K562 (cell line): ENCODE data around the gene ACTL8. TPM values are rescaled to one million over a fixed set of nuclear protein-coding genes. Genes with fewer than 3 reads are reported as not detected.

Source experiments
- ATAC-seq: fragments of 200-7000 bp; cut with Tn5 transposase; 3 replicates; pipeline ENCODE4 v1.9.1; 2020; ENCODE audit warnings: moderate library complexity
- BruUV-seq: library from RNA; stranded (reverse); fragments of 400-500 nt; replicated peaks from 2 replicates; lab custom pipeline; 2021; lab: Mats Ljungman, UMichigan
- CTCF ChIA-PET: fragments of 300-600 bp; formaldehyde crosslinking; extraction: SDS; loops from one replicate; lab custom pipeline; 2021; ENCODE audit warnings: low intra/inter-chr PET ratio; lab: Yijun Ruan, JAX
- POLR2A ChIA-PET: fragments of 300-600, 350-650 bp; sonication (Branson Sonifier 250); formaldehyde crosslinking; extraction: SDS; loops from one replicate; lab custom pipeline; 2021; ENCODE audit warnings: antibody characterized with exemption, inconsistent platforms; lab: Yijun Ruan, JAX
- DNase-seq, 4 experiments: peaks; one replicate each; pipeline versions ENCODE4 v3.0.0 to v3.0.0-alpha.2; 2011 to 2018; ENCODE audit warnings: low spot score in 3 of 4, mixed read lengths in 3 of 4; ENCODE audit errors: extremely low read depth in 1 of 4
- FAIRE-seq: peaks from 2 replicates; lab custom pipeline; 2011; peaks lifted over from hg19 to GRCh38; lab: Jason Lieb, UNC
- H2AFZ ChIP-seq: 2 replicates; pipeline ENCODE4 v1.6.0; 2011; ENCODE audit warnings: low read depth, low read length, control low read depth, inconsistent platforms
- H3K27ac ChIP-seq: fragments of 200-600 bp; 3 replicates; pipeline ENCODE4 v1.8.0; 2011; ENCODE audit warnings: low read depth, mild to moderate bottlenecking, control low read depth, inconsistent platforms, low read length, moderate library complexity, mixed read lengths; ENCODE audit errors: extremely low read depth
- H3K27me3 ChIP-seq, 2 experiments: fragments of 300-600 bp in 1 of 2; 2 replicates in 1 of 2; 3 replicates in 1 of 2; pipeline versions ENCODE4 v1.6.0 to v1.8.0; 2011; ENCODE audit warnings: inconsistent platforms in 2 of 2, low read length in 2 of 2, mild to moderate bottlenecking in 1 of 2, mixed read lengths in 1 of 2, moderate library complexity in 1 of 2; ENCODE audit not compliant: control insufficient read depth in 2 of 2, insufficient read depth in 2 of 2
- H3K36me3 ChIP-seq: fragments of 300-600 bp; 3 replicates; pipeline ENCODE4 v1.8.0; 2011; ENCODE audit warnings: mild to moderate bottlenecking, low read length, inconsistent platforms; ENCODE audit not compliant: control insufficient read depth, insufficient read depth
- H3K4me1 ChIP-seq, 2 experiments: fragments of 200-600 bp in 1 of 2; replicated peaks in 1 of 2; 2 replicates in 1 of 2; 3 replicates in 1 of 2; pipeline versions ENCODE4 v1.5.1 to v1.8.0; 2011; ENCODE audit warnings: inconsistent platforms in 2 of 2, low read length in 2 of 2, mild to moderate bottlenecking in 1 of 2, mixed read lengths in 1 of 2, moderate library complexity in 1 of 2; ENCODE audit not compliant: control insufficient read depth in 2 of 2, insufficient read depth in 2 of 2
- H3K4me2 ChIP-seq: 2 replicates; pipeline ENCODE4 v1.6.1; 2011; ENCODE audit warnings: low read length, control low read depth, inconsistent platforms, mixed read lengths; ENCODE audit not compliant: insufficient read depth
- H3K4me3 ChIP-seq: fragments of 200-600 bp; sonication (generic), shearing (Covaris generic); 2 replicates; pipeline ENCODE4 v1.5.1; 2016; ENCODE audit warnings: control low read depth, inconsistent platforms
- H3K79me2 ChIP-seq: fragments of 200-600 bp; 3 replicates; pipeline ENCODE4 v1.8.0; 2011; ENCODE audit warnings: low read length, inconsistent platforms; ENCODE audit not compliant: control insufficient read depth, insufficient read depth
- H3K9ac ChIP-seq, 2 experiments: 2 replicates each; pipeline versions ENCODE4 v1.6.0 to v1.6.1; 2011; ENCODE audit warnings: low read depth in 2 of 2, low read length in 2 of 2, control low read depth in 1 of 2, inconsistent platforms in 1 of 2, mild to moderate bottlenecking in 1 of 2, mixed read lengths in 1 of 2; ENCODE audit not compliant: insufficient read depth in 1 of 2
- H3K9me1 ChIP-seq: one replicate; pipeline ENCODE4 v1.6.0; 2011; ENCODE audit warnings: inconsistent platforms, mild to moderate bottlenecking, low read length, moderate library complexity; ENCODE audit not compliant: control insufficient read depth, insufficient read depth
- H3K9me3 ChIP-seq: replicated peaks from 2 replicates; pipeline ENCODE4 v1.5.1; 2011; ENCODE audit warnings: low read depth, low read length, inconsistent platforms; ENCODE audit not compliant: control insufficient read depth, insufficient read depth
- H4K20me1 ChIP-seq: replicated peaks from 2 replicates; pipeline ENCODE4 v1.6.1; 2011; ENCODE audit warnings: low read length, inconsistent platforms, mixed read lengths; ENCODE audit not compliant: control insufficient read depth, insufficient read depth
- CBX1 ChIP-seq: sonication (generic); IDR thresholded peaks from 2 replicates; pipeline ENCODE4 v1.6.1; 2016; ENCODE audit warnings: antibody characterized with exemption, low read depth, mild to moderate bottlenecking
- ELF1 ChIP-seq: fragments of 200-800 bp; sonication (Bioruptor generic); IDR thresholded peaks from 2 replicates; pipeline ENCODE4 v1.6.1; 2016; ENCODE audit warnings: missing genetic modification characterization, missing compliant biosample characterization
- NCOA4 ChIP-seq: fragments of 450-650 bp; IDR thresholded peaks from 2 replicates; pipeline ENCODE4 v1.6.1; 2018; ENCODE audit warnings: mild to moderate bottlenecking; ENCODE audit not compliant: partially characterized antibody
- RBM25 ChIP-seq: fragments of 200-400 bp; formaldehyde crosslinking; IDR thresholded peaks from 2 replicates; pipeline ENCODE4 v1.6.1; 2018; ENCODE audit warnings: low read length, low read depth, moderate library complexity; ENCODE audit not compliant: severe bottlenecking
- SUPT5H ChIP-seq: fragments of 450-650 bp; IDR thresholded peaks from 2 replicates; pipeline ENCODE4 v1.6.1; 2016
- ZBED1 ChIP-seq: IDR thresholded peaks from 2 replicates; pipeline ENCODE4 v1.6.1; 2014
- ZNF586 ChIP-seq: fragments of 450-650 bp; formaldehyde crosslinking; conservative IDR thresholded peaks from 2 replicates; pipeline ENCODE4 v1.4.0; 2020; ENCODE audit warnings: mild to moderate bottlenecking, moderate library complexity
- ZNF76 ChIP-seq: fragments of 250-450 bp; sonication (Bioruptor Pico); IDR thresholded peaks from 2 replicates; pipeline ENCODE4 v1.4.0; 2020; ENCODE audit warnings: mild to moderate bottlenecking, moderate library complexity, borderline replicate concordance
- ZSCAN29 ChIP-seq: fragments of 450-650 bp; IDR thresholded peaks from 2 replicates; pipeline ENCODE4 v1.6.1; 2017
- ZZZ3 ChIP-seq: fragments of 450-650 bp; IDR thresholded peaks from 2 replicates; pipeline ENCODE4 v1.6.1; 2016; ENCODE audit warnings: antibody characterized with exemption, mild to moderate bottlenecking, moderate library complexity
- WGBS: fragments of 100-300 bp; shearing (Covaris generic); methylation state at CpG from one replicate; pipeline ENCODE4 v1.1.6; 2016; ENCODE audit warnings: low coverage, mixed read lengths; ENCODE audit not compliant: insufficient coverage; ENCODE audit errors: missing lambda C conversion rate; 5-methylcytosine and 5-hydroxymethylcytosine counted together
- in situ Hi-C: fragments of 300-500 bp; cut with MboI; formaldehyde crosslinking; loops from 4 replicates; pipeline ENCODE4 v1.15.0; 2018; ENCODE audit warnings: inconsistent platforms, mixed read lengths
- intact Hi-C: fragments of 100-400 bp; cut with micrococcal nuclease; formaldehyde crosslinking; loops from 2 replicates; pipeline ENCODE4 v1.14.2; 2022
- polyA plus RNA-seq, 8 experiments: library from polyadenylated mRNA; depleted of rRNA in 4 of 8; stranded (reverse) in 5 of 8; unstranded in 3 of 8; fragments of >200 nt; fragmentation: Nextera tagmentation in 2 of 8; fragmentation: Illumina TruSeq in 1 of 8; extraction: Ambion mirVana in 2 of 8; extraction: Trizol in 1 of 8; gene quantifications; 2 replicates each; pipeline versions ENCODE4 v1.2.1 to v1.2.3, GENCODE V29; 2011 to 2014; ENCODE audit warnings: inconsistent platforms in 1 of 8, missing spikeins in 1 of 8
- total RNA-seq, 7 experiments: library from RNA; depleted of rRNA in 6 of 7; stranded (reverse); fragments of >200 nt in 6 of 7; fragmentation: Illumina TruSeq in 2 of 7; extraction: Trizol in 2 of 7; gene quantifications; 2 replicates each; pipeline versions ENCODE4 v1.2.1 to v1.2.3, GENCODE V29; 2011 to 2021; ENCODE audit warnings: low replicate concordance in 1 of 7
- TF ChIP-seq, protein P1 (sequence below): IDR thresholded peaks from 2 replicates; pipeline ENCODE4 v1.6.1; 2012; ENCODE audit warnings: low read depth, low read length, improper control_type of control experiment, borderline replicate concordance

ACTL8 gene
- total and polyA plus RNA-seq, 9 of the 15 experiments (the other 6 are each of a cell fraction or from before 2014, with no cell fraction given): 0.30 to 3.3 (median 1.6) TPM

DNA sequence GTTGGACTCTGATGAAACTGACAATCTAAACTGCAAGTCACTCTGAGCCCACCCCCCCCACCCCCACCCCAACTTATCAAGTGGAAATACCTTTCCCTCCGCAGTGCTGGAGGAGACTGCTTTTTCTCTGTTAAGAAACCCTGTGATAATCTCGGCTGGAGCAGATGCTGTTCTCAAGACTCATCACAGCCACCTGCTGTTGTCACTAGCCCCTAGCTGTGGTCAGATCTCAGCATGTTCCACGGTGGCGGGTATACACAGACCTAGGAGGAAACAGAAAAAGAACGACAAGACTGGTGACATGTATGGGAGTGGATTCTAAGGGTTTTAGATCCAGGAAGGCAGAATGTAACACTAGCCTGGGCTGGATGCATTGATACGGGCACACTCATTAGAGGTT lies 2.3 kb downstream of the ACTL8 start (continued):
- TF ChIP-seq ZNF586: no peak
- TF ChIP-seq, all 486 proteins: peak for 0

DNA sequence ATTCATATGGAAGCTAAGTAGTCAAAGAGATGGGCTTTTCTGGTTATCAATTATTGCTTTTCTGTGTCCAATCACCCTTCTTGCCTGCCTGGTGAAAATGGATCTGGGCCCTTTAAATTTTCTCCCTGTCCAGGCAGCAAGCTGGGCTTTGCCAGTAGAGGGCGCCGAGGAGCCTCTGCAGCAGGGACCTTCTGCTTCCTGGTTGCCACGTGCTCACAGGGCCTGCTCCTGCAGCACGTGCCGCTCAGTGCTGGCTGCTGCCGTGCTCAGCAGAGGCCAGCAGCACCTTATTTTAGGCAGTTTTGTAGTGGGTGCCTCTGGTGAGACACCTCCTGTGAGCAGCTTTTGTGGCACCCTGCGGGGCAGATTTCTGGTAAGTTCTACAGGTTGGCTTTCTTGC lies 4.0 kb downstream of the ACTL8 start:
- Histone ChIP-seq H3K27ac (no peak overlapping the region), H3K4me1 (peaks cover 0 to 3% of the 10 kb centered on the region in 2 experiments; a peak in 1 of 5 replicates), H3K4me3 (no peak overlapping the region), H3K9ac (no peak overlapping the region), H3K9me3 (peaks cover 2% of the 10 kb centered on the region), H3K27me3 (peaks cover 0 to 9% of the 10 kb centered on the region in 2 experiments; a peak in 1 of 5 replicates), H4K20me1 (no peaks in the 10 kb centered on the region), H3K9me1 (no peaks in the 10 kb centered on the region), H2AFZ (no peak overlapping the region), H3K79me2 (no peaks in the 10 kb centered on the region), H3K4me2 (no peak overlapping the region), H3K36me3 (no peaks in the 10 kb centered on the region)
- ChIA-PET CTCF (no interaction called here), POLR2A (interaction anchor here (0.8 kb wide), 1 partner anchor 10 kb away, joined by 3 read pairs; no protein-coding TSS in a partner anchor)
- 6% methylated on average over 7 of the region's 7 CpGs for WGBS
- intact Hi-C loops (no loop called here), in situ Hi-C loops (no loop called here)
- BruUV-seq: no TSS peak
- FAIRE-seq (no peak), ATAC-seq (peak; percentile 66), DNase-seq (peak; percentile 45 to 74 (median 68))
- TF ChIP-seq, protein P1, sequence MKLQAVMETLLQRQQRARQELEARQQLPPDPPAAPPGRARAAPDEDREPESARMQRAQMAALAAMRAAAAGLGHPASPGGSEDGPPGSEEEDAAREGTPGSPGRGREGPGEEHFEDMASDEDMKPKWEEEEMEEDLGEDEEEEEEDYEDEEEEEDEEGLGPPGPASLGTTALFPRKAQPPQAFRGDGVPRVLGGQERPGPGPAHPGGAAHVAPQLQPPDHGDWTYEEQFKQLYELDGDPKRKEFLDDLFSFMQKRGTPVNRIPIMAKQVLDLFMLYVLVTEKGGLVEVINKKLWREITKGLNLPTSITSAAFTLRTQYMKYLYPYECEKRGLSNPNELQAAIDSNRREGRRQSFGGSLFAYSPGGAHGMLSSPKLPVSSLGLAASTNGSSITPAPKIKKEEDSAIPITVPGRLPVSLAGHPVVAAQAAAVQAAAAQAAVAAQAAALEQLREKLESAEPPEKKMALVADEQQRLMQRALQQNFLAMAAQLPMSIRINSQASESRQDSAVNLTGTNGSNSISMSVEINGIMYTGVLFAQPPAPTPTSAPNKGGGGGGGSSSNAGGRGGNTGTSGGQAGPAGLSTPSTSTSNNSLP: no peak
- TF ChIP-seq ZBED1 (peak; percentile 76; the same call in 1 of the 2 replicates), ZNF76 (CRISPR knock-in tag) (no peak), SUPT5H (no peak), ELF1 (tag) (peak; percentile 51; the same call in 1 of the 2 replicates), CBX1 (peak; percentile 46; the same call in 1 of the 2 replicates), ZSCAN29 (no peak), RBM25 (peak; percentile 73), ZZZ3 (no peak), NCOA4 (no peak)
